AG04450 (cell line): ENCODE measurements around the gene TGM3. TPM values are rescaled to one million over a fixed set of nuclear protein-coding genes. Genes with fewer than 3 reads are reported as not detected.
"Not testable (repeated sequence)": the region's sequence is repeated elsewhere in the genome, so short reads cannot be mapped to it uniquely, and the experiment has no call there.

Source experiments
- CTCF ChIA-PET: fragments of 300-600, 350-600 bp; formaldehyde crosslinking; extraction: SDS; loops from one replicate; lab custom pipeline; 2022; ENCODE audit warnings: antibody characterized with exemption, inconsistent platforms; lab: Charles Lee
- POLR2A ChIA-PET: fragments of 350-600 bp; formaldehyde crosslinking; extraction: SDS; loops from one replicate; lab custom pipeline; 2021; ENCODE audit warnings: antibody characterized with exemption, inconsistent platforms; lab: Yijun Ruan, JAX
- DNase-seq: peaks from one replicate; pipeline ENCODE4 v3.0.0-alpha.2; 2011; ENCODE audit warnings: low read depth, low spot score
- H3K27ac ChIP-seq: one replicate; pipeline ENCODE4 v1.5.1; 2012; ENCODE audit warnings: low read depth, low read length, control low read depth
- H3K27me3 ChIP-seq: one replicate; pipeline ENCODE4 v1.6.0; 2012; ENCODE audit warnings: low read length; ENCODE audit not compliant: control insufficient read depth, insufficient read depth
- H3K4me3 ChIP-seq: 2 replicates; pipeline ENCODE4 v1.5.1; 2011; ENCODE audit warnings: mild to moderate bottlenecking, low read depth, low read length, control low read depth
- H3K9me3 ChIP-seq: 2 replicates; pipeline ENCODE4 v1.5.1; 2012; ENCODE audit warnings: low read length; ENCODE audit not compliant: control insufficient read depth, insufficient read depth
- CTCF ChIP-seq: IDR thresholded peaks from 2 replicates; pipeline ENCODE4 v1.5.1; 2011; ENCODE audit warnings: low read depth, low read length, control low read depth, inconsistent platforms
- polyA plus RNA-seq: library from polyadenylated mRNA; depleted of rRNA; stranded (reverse); fragments of >200 nt; gene quantifications from 2 replicates; pipeline ENCODE4 v1.2.3, GENCODE V29; 2011

The TGM3 gene
- polyA plus RNA-seq, 1 experiment, result not detected

GRCh38 chr20:2261046-2261485, 34.7 kb upstream of the TGM3 start:
- no peak for DNase-seq
- CTCF ChIA-PET, result no interaction called here
- no peaks in the 10 kb centered on the region for H3K9me3 ChIP-seq
- H3K27me3 ChIP-seq, result peaks cover 3% of the 10 kb centered on the region
- POLR2A ChIA-PET, result no interaction called here
- no peak overlapping the region for H3K4me3 ChIP-seq
- no peak for TF ChIP-seq CTCF
- no peak overlapping the region for H3K27ac ChIP-seq

DNA sequence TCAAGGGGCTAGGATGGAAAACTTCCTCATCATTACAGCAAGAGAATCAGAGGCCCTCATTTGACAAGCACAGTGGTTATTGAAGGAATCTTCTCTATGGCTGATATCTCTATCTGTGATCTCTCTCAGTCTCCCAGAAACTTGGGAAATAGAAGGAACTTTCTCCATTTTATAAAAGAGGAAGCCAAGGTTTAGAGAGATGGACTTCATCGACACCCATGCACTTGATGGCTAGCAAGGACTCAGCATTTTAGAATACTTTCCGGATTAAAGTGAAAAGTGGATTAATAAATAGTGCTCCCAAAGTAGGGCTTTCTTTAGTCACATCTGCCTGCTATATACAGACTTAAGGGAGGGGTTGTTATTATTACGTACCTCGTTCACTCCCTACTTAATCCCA, 34.2 kb upstream of the TGM3 start:
- H3K27ac ChIP-seq, result no peak overlapping the region
- no peak overlapping the region for H3K4me3 ChIP-seq
- POLR2A ChIA-PET, result no interaction called here
- CTCF ChIA-PET, result no interaction called here
- no peaks in the 10 kb centered on the region for H3K9me3 ChIP-seq
- peaks cover 3% of the 10 kb centered on the region for H3K27me3 ChIP-seq
- no peak for DNase-seq
- no peak for TF ChIP-seq CTCF

GRCh38 chr20:2264118-2264517, 31.7 kb upstream of the TGM3 start:
- Histone ChIP-seq H3K4me3 (no peak overlapping the region), H3K27ac (no peak overlapping the region), H3K27me3 (peaks cover 3% of the 10 kb centered on the region), H3K9me3 (no peaks in the 10 kb centered on the region)
- TF ChIP-seq CTCF, result no peak
- no peak for DNase-seq
- ChIA-PET CTCF (no interaction called here), POLR2A (no interaction called here)

GRCh38 chr20:2264621-2265374, 31.0 kb upstream of the TGM3 start:
- H3K9me3 ChIP-seq, DNase-seq, POLR2A ChIA-PET, H3K27ac ChIP-seq, H3K4me3 ChIP-seq, H3K27me3 ChIP-seq, CTCF ChIA-PET: not testable (repeated sequence)

DNA sequence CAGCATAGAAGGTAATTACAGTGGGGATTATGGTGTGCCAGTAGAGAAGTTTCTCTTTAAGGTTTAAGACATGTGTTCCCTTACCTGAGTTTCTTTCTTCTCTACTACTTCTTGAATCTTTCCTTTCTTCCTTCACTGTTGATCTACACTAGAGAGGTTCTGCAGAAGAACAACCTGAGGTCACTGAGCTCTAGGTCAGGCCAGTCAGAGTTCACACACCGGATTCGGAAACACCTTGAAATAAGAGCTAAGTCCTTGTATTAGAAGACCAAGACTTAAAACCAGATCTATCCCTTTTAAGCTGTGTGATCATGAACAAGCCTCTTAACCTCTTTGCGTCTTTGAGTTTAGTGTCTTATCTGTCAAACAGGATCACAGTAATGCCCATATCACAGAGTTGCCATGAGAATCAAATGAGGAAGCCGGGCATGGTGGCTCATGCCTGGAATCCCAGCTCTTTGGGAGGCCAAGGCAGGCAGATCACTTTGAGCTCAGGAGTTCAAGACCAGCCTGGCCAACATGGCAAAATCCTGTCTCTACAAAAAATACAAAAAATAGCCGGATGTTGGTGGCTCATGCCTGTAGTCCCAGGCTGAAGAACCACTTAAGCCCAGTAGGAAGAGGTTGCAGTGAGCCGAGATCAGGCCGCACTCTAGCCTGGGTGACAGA, 22.0 kb upstream of the TGM3 start:
- H3K27ac ChIP-seq, result no peak overlapping the region
- POLR2A ChIA-PET, result no interaction called here
- H3K27me3 ChIP-seq, result peaks cover 3% of the 10 kb centered on the region
- TF ChIP-seq CTCF, result no peak
- no peak overlapping the region for H3K4me3 ChIP-seq
- no peaks in the 10 kb centered on the region for H3K9me3 ChIP-seq
- CTCF ChIA-PET, result interaction anchor here (0.7 kb wide), 1 partner anchor 100 kb away, joined by 4 read pairs; no protein-coding TSS in a partner anchor
- no peak for DNase-seq
